SK-N-MC (cell line): ENCODE results near the gene PRXL2A.

ENCODE experiments used
- EZH2 ChIP-seq: fragments of 200-600 bp; sonication (generic); IDR thresholded peaks from one replicate; pipeline ENCODE4 v1.6.1; 2017; ENCODE audit warnings: antibody characterized with exemption
- FOXP2 ChIP-seq: optimal IDR thresholded peaks from 2 replicates; pipeline ENCODE3; 2011; ENCODE audit warnings: mild to moderate bottlenecking, moderate library complexity; ENCODE audit not compliant: insufficient read depth; ENCODE audit errors: extremely low read length, control extremely low read depth
- POLR2AphosphoS5 ChIP-seq: IDR thresholded peaks from 2 replicates; pipeline ENCODE4 v1.6.1; 2012; ENCODE audit warnings: mild to moderate bottlenecking, low read depth, low read length, borderline replicate concordance

DNA sequence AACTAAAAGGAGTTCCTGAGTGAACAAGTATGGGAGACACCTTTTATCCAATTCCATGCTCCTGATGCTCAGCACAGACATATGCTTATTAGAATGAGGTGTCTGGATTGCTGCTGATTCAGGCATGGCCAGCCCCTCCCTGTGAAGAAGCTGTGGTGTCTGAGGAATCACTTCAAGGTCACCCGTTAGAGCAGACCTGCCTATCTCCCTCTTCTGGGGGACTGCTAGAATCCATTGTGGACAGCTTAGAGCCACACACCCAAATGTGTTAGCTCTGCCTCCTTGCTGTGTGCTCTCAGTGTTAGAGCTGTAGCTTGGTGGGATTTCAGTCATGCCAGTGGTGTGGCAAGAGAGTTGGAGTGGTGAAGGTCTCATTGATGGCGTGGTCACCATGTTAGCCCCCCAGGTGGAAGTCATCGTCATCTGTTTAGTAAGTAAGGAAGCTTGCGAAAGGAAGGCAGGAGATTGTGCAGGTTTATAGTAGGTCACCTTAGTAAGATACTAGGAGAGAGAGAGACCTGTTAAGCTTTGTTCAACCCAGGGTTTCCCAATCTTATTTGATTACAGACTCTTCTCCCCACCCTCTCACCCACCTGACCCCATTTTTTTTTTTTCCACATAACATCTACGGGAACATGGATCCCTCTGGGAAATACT lies 12.8 kb downstream of the PRXL2A start:
- TF ChIP-seq POLR2AphosphoS5 (no peak), FOXP2 (no peak), EZH2 (no peak)
